Measurements from ENCODE around the gene MORF4L2.
A peak's percentile ranks its signal among the peaks of the same experiment; 100 is the strongest.

Gene MORF4L2

GRCh38 chrX:103629318-103630170 is 57.0 kb downstream of the MORF4L2 start:
- DNase-seq (ENCODE audit: low read depth) = peak; percentile 54
- H3K4me3 ChIP-seq (ENCODE audit: low read depth, low read length) = peak overlapping the region; percentile 72
- TF ChIP-seq CTCF (IDR thresholded peaks at IDR 0.05; ENCODE audit: insufficient read depth, low read depth, low read length, missing control alignments) = no peak

DNA sequence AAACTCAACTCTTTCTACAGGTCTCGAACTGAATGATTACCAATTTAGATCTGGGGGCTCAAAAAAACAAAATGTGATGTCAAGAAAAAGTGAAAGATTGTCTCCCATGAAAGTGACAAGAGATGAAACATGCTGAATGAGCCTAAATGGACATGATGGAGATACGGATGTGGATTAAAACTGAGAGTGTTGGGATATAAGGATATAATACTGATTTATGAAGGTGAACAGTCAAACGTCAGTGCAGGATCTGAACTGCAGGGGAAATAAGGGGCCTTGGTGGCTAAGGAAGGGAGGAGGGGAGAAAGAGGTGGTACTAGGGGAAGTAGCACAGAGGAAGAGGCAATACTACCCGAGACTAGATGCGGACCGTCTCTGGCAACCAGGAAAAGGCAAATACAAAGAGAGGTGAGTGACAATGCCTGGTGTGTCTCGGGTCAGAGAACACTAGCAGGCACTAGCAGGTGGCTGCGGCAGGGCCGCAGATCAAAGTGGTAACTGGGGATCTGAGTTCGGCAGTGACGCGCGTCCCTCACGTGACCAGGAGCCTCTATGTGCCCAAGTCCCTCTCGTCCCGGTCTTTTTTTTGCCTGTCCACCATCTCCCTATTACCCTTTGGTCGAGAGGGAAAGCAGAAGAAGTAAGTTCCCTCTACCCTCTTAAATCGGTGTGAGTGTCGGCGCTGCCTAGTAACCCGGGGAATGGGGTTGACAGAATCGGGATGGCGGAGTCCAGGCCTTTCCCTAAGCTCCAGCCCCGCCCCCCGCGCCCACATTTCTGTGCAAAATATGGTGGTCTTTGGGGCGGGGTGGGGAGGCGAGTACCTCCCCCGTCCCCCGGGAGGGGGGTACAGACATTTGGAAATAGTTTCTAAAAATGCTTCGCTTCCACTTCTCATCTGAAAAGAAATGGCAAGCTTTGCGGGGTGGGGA is 57.8 kb downstream of the MORF4L2 start, which contains the start of gene TCEAL1:
TSS of gene TCEAL1 (plus strand) at position 590 of the 932 bp plus-strand sequence. CDS start 942 bp downstream, outside the sequence.
- peak; percentile 72 for DNase-seq (ENCODE audit: low read depth)
- no peak for TF ChIP-seq CTCF (IDR thresholded peaks at IDR 0.05; ENCODE audit: insufficient read depth, low read depth, low read length, missing control alignments)
- H3K4me3 ChIP-seq (ENCODE audit: low read depth, low read length) = peak within 1 kb of the TSS; percentile 72

GRCh38 chrX:103626855-103627254 is 59.6 kb downstream of the MORF4L2 start:
- no peak for DNase-seq (ENCODE audit: low read depth)
- no peak for TF ChIP-seq CTCF (IDR thresholded peaks at IDR 0.05; ENCODE audit: insufficient read depth, low read depth, low read length, missing control alignments)
- no peak overlapping the region for H3K4me3 ChIP-seq (ENCODE audit: low read depth, low read length)
